A673 (cell line): Measurements from ENCODE around the gene KBTBD12. TPM values are rescaled to one million over a fixed set of nuclear protein-coding genes. Genes with fewer than 3 reads are reported as not detected.

Source experiments
- BruUV-seq: library from RNA; stranded (reverse); fragments of 400-500 nt; replicated peaks from 2 replicates; lab custom pipeline; 2021; lab: Mats Ljungman, UMichigan
- CTCF ChIA-PET: fragments of 300-600 bp; sonication (Branson Sonifier 250); formaldehyde crosslinking; loops from one replicate; lab custom pipeline; 2022; ENCODE audit warnings: antibody characterized with exemption; lab: Charles Lee
- POLR2A ChIA-PET: fragments of 300-600 bp; sonication (Branson Sonifier 250); formaldehyde crosslinking; loops from one replicate; lab custom pipeline; 2022; ENCODE audit warnings: antibody characterized with exemption; ENCODE audit not compliant: low non-redundant PET; lab: Charles Lee
- DNase-seq: peaks from one replicate; pipeline ENCODE4 v3.0.0-alpha.2; 2015; ENCODE audit warnings: low spot score
- H3K27ac ChIP-seq: fragments of 200-600 bp; sonication (generic); 2 replicates; pipeline ENCODE4 v1.5.1; 2016; ENCODE audit warnings: mixed run types, low read depth, mild to moderate bottlenecking, mixed read lengths, antibody characterized with exemption, low read length; ENCODE audit not compliant: poor library complexity, severe bottlenecking
- H3K27me3 ChIP-seq: fragments of 200-600 bp; sonication (generic); replicated peaks from 2 replicates; pipeline ENCODE4 v1.6.1; 2017; ENCODE audit warnings: mixed run types, low read depth, mild to moderate bottlenecking, mixed read lengths, antibody characterized with exemption, low read length; ENCODE audit not compliant: insufficient read depth, poor library complexity
- H3K36me3 ChIP-seq: fragments of 200-600 bp; sonication (generic); 2 replicates; pipeline ENCODE4 v1.6.1; 2016; ENCODE audit warnings: mixed run types, mild to moderate bottlenecking, mixed read lengths, antibody characterized with exemption, low read length; ENCODE audit not compliant: insufficient read depth, poor library complexity, severe bottlenecking
- H3K4me1 ChIP-seq: fragments of 200-600 bp; sonication (generic); 2 replicates; pipeline ENCODE4 v1.6.1; 2017; ENCODE audit warnings: mixed run types, mild to moderate bottlenecking, mixed read lengths, antibody characterized with exemption, low read length; ENCODE audit not compliant: insufficient read depth, poor library complexity, severe bottlenecking
- H3K4me3 ChIP-seq: fragments of 200-600 bp; sonication (generic); 2 replicates; pipeline ENCODE4 v1.5.1; 2016; ENCODE audit warnings: low read depth, mixed run types, mild to moderate bottlenecking, mixed read lengths, low read length; ENCODE audit not compliant: poor library complexity, severe bottlenecking
- H3K9me3 ChIP-seq: fragments of 200-600 bp; sonication (generic); 2 replicates; pipeline ENCODE4 v1.6.1; 2016; ENCODE audit warnings: mixed run types, low read depth, mild to moderate bottlenecking, mixed read lengths, antibody characterized with exemption, low read length; ENCODE audit not compliant: poor library complexity, severe bottlenecking
- CTCF ChIP-seq: fragments of 300-800, 200-600 bp; sonication (generic); conservative IDR thresholded peaks from 2 replicates; pipeline ENCODE4 v1.5.1; 2017; ENCODE audit warnings: low read depth, mild to moderate bottlenecking, antibody characterized with exemption, low read length, moderate library complexity, mixed read lengths
- EZH2 ChIP-seq: fragments of 200-600 bp; sonication (generic); IDR thresholded peaks from 2 replicates; pipeline ENCODE4 v1.6.1; 2017; ENCODE audit warnings: borderline replicate concordance, low read depth, mild to moderate bottlenecking, mixed read lengths, antibody characterized with exemption, low read length; ENCODE audit not compliant: poor library complexity, severe bottlenecking
- intact Hi-C: fragments of 100-400 bp; cut with micrococcal nuclease; formaldehyde crosslinking; loops from one replicate; pipeline ENCODE4 v1.10.0; 2022; ENCODE audit not compliant: unreplicated experiment
- total RNA-seq: library from RNA; stranded (reverse); gene quantifications from 2 replicates; pipeline ENCODE4 v1.2.3, GENCODE V29; 2021

The KBTBD12 gene
- total RNA-seq, 1 experiment from 2014 or later = not detected

DNA sequence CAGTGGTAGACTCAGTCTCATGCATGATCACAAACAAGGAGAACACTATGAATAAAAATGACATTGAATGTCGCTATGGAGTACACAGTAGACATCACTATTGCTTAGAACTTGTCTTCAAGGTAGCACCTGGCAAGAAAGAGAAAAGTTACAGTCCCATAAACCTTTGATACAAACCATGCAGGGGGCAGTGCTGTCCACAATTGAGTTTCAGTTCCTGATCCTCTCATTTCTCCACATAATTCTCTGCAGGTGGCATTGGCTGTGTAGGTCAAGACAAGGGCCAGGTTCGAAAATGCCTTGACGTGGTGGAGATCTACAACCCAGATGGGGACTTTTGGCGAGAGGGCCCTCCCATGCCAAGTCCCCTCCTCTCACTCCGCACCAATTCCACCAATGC is 47.9 kb downstream of the KBTBD12 start:
- no peak for DNase-seq
- TF ChIP-seq CTCF (no peak), EZH2 (no peak)
- intact Hi-C loops = no loop called here
- Histone ChIP-seq H3K4me1 (no peaks in the 10 kb centered on the region), H3K27me3 (peaks cover 43% of the 10 kb centered on the region), H3K4me3 (no peak overlapping the region), H3K9me3 (no peaks in the 10 kb centered on the region), H3K36me3 (no peaks in the 10 kb centered on the region), H3K27ac (no peak overlapping the region)
- BruUV-seq = no TSS peak
- ChIA-PET POLR2A (no interaction called here), CTCF (no interaction called here)

- H3K27ac ChIP-seq = no peak overlapping the region
- intact Hi-C loops = no loop called here
- no peaks in the 10 kb centered on the region for H3K36me3 ChIP-seq
- CTCF ChIA-PET = interaction anchor here (0.7 kb wide), 1 partner anchor 258 kb away, joined by 5 read pairs; no protein-coding TSS in a partner anchor
- POLR2A ChIA-PET = no interaction called here
- no peak overlapping the region for H3K4me3 ChIP-seq
- TF ChIP-seq EZH2 = no peak
- no peak for TF ChIP-seq CTCF
- peaks cover 54% of the 10 kb centered on the region for H3K27me3 ChIP-seq
- BruUV-seq = no TSS peak
- no peaks in the 10 kb centered on the region for H3K4me1 ChIP-seq
- peak; percentile 59 for DNase-seq
- no peaks in the 10 kb centered on the region for H3K9me3 ChIP-seq
Observed at GRCh38 chr3:127964053-127964452, 49.0 kb downstream of the KBTBD12 start.

GRCh38 chr3:127964816-127965215 is 49.8 kb downstream of the KBTBD12 start:
- POLR2A ChIA-PET = no interaction called here
- BruUV-seq = no TSS peak
- CTCF ChIA-PET = no interaction called here
- Histone ChIP-seq H3K4me1 (no peaks in the 10 kb centered on the region), H3K36me3 (no peaks in the 10 kb centered on the region), H3K9me3 (no peaks in the 10 kb centered on the region), H3K27me3 (peaks cover 57% of the 10 kb centered on the region), H3K4me3 (no peak overlapping the region), H3K27ac (no peak overlapping the region)
- TF ChIP-seq EZH2 (no peak), CTCF (no peak)
- no peak for DNase-seq
- intact Hi-C loops = no loop called here
